OCI-LY3 (cell line): ENCODE results near the gene PACS2.

Source experiments
- CTCF ChIP-seq: fragments of 200-600, 300-600 bp; sonication (generic); IDR thresholded peaks from 2 replicates; pipeline ENCODE4 v1.5.1; 2014; ENCODE audit warnings: antibody characterized with exemption, low read length, low read depth
- EZH2phosphoT487 ChIP-seq: fragments of 200-600 bp; shearing (Covaris generic); IDR thresholded peaks from 2 replicates; pipeline ENCODE4 v1.6.1; 2018; ENCODE audit warnings: antibody characterized with exemption, mixed run types, low read depth

- TF ChIP-seq CTCF (no peak), EZH2phosphoT487 (no peak)
These were observed 45.1 kb upstream of the PACS2 start for GRCh38 chr14:105269405-105269804.
